ENCODE data around the gene APBB3.

The APBB3 gene

GRCh38 chr5:140574165-140574564, 9.8 kb upstream of the APBB3 start:
- no peak for FAIRE-seq

- no peak for FAIRE-seq
Measured at GRCh38 chr5:140573683-140574082, 9.3 kb upstream of the APBB3 start.

DNA sequence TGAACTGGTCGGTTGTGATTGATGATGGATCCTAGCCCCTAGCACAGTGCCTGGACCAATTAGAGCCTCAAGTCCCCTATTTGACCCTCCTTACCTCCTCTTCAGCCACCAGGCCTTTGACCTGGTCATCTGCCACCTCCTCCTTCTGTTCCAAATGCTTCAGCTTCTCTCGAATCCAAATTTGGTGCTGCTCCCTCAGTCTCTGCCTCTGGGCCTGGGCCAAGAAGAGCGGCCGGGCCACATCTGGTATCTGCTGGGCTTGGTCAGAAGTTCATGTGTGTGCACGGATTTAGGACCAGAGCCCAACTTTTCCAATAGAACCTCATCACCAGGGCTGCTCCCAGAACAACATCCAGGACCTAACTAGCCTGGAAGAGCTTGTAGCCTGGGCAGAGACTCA, 6.7 kb upstream of the APBB3 start:
- no peak for FAIRE-seq

DNA sequence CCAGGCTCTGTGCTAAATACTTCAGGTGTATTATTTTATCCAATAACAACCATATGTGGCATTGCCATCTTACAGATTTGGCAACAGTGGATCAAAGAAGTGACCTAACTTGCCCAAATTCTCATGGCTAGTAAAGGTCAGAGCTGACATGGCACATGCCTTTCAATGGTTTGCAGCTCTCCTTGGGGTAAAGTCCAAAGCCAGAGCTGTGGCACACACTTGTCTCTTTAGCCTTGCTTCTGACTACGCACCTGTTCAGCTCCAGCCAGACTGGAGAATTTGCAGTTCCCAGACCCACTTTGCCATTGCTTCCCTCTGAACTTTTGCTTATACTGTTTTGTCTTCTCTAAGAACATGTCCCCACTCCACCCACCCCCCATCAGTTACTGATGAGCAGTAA, 6.1 kb upstream of the APBB3 start:
- no peak for FAIRE-seq

GRCh38 chr5:140570058-140570457, 5.7 kb upstream of the APBB3 start:
- no peak for FAIRE-seq

DNA sequence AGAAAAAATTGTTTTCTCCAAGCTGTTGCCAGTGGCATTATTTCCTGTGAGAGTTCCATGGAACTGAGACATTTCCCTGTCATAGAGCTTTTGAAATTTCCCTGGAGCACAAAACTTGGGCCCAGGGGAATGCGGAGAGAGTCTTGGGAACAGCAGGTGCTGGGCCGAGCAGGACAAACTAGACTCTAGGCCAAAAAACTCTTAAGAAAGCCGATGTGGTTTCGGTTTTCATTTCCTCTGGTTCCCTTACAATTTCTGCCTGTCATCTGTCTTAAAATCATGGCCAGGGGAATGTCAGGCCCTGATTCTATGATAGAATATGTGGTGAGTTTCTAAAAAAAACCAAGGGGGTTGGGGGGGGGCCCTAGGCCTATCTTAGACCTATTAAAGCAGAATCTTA, 4.8 kb upstream of the APBB3 start:
- no peak for FAIRE-seq

DNA sequence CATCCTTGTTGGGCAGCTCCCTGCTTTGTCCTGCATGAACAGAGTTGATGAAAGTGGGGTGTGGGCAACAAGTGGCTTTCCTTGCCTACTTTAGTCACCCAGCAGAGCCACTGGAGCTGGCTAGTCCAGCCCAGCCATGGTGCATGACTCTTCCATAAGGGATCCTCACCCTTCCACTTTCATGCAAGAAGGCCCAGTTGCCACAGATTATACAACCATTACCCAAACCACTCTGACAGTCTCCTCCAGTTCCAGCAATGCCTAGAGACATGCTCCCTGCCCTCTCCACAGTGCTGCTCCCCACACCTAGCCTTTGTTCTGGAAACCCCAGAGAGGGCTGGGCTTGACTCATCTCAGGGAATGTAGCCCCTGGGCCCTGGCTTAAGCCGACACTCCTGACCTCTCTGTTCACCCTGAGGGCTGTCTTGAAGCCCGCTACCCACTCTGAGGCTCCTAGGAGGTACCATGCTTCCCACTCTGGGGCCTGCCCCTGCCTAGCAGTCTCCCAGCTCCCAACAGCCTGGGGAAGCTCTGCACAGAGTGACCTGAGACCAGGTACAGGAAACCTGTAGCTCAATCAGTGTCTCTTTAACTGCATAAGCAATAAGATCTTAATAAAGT, 4.2 kb upstream of the APBB3 start:
- FAIRE-seq = no peak

- no peak for FAIRE-seq
Measured at GRCh38 chr5:140567871-140568270, 3.5 kb upstream of the APBB3 start.

DNA sequence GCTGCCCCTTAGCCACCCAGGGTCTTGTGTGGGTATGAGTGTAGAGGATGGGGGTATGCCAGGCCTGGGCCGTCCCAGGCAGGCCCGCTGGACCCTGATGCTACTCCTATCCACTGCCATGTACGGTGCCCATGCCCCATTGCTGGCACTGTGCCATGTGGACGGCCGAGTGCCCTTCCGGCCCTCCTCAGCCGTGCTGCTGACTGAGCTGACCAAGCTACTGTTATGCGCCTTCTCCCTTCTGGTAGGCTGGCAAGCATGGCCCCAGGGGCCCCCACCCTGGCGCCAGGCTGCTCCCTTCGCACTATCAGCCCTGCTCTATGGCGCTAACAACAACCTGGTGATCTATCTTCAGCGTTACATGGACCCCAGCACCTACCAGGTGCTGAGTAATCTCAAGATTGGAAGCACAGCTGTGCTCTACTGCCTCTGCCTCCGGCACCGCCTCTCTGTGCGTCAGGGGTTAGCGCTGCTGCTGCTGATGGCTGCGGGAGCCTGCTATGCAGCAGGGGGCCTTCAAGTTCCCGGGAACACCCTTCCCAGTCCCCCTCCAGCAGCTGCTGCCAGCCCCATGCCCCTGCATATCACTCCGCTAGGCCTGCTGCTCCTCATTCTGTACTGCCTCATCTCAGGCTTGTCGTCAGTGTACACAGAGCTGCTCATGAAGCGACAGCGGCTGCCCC, 2.9 kb upstream of the APBB3 start:
- FAIRE-seq = no peak

DNA sequence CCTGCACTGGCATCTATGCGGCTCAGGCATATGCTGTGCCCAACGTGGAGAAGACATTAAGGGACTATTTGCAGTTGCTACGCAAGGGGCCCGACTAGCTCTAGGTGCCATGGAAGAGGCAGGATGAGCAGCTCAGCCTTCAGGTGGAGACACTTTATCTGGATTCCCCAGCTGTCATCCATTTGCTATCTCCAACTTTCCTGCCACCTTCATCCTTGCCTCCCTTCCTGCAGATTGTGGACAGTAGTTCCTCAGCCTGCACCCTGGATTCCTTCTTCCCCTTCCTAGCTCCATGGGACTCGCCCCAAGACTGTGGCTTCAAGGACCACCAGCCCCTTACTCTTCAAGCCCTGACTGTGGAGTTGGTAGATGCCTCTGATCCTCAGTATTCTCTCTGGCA, 2.3 kb upstream of the APBB3 start:
- FAIRE-seq = no peak

DNA sequence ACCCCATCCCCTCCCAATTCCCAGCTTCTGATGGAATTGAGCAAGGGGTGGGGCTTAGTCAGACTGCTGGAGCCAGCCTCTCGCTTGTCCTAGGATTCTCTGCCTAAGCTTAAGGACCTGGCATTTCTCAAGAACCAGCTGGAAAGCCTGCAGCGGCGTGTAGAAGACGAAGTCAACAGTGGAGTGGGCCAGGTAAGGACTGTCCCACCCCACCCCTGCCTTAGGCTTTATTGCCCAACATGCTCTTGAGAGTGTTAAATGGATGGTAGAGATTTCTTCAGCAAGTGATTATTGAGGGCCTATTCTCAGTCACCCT, 1.3 kb upstream of the APBB3 start:
- FAIRE-seq = no peak

- FAIRE-seq = no peak
Measured at GRCh38 chr5:140565024-140565779, 804 bp upstream of the APBB3 start.

GRCh38 chr5:140563596-140563995, 802 bp downstream of the APBB3 start:
- FAIRE-seq = no peak

DNA sequence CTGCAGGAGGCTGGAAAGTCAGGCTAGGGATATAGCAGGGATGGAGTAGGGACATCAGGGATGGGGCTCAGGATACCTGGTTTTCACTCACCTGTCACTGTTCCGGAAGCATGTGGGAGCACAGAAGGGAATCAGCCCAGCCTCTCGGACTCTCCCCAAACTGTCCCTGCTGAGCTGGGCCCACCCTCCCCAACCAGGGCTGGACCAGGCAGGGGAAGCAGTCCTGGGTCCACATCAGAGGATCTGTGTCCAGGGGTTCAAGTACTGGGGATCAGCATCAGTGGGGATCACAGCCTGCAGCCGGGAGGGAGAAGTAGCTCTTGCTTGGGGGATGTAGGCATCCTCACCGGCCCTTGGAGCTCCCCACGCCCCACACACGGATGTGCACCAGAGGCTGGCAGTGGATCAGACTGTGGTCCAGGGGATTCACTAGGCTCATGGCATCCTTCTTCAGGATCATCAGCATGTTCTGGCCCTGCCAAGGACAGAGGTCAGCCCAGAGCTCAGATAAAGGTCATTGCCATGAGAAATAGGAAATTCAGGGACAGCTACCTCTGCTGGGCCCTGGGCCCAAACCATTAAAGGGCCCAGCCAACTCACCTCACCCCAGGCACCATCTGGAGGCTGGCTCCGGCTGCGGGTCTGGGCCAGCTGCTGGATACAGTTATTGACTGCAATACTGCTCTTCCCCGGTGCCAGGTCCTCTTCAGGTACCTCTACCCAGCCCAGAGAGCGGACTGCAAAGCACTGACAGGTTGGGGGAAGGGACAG, 2.5 kb downstream of the APBB3 start:
- FAIRE-seq = no peak

- no peak for FAIRE-seq
Measured at GRCh38 chr5:140560227-140560626, 4.2 kb downstream of the APBB3 start.

- no peak for FAIRE-seq
Measured at GRCh38 chr5:140558542-140558941, 5.9 kb downstream of the APBB3 start.

DNA sequence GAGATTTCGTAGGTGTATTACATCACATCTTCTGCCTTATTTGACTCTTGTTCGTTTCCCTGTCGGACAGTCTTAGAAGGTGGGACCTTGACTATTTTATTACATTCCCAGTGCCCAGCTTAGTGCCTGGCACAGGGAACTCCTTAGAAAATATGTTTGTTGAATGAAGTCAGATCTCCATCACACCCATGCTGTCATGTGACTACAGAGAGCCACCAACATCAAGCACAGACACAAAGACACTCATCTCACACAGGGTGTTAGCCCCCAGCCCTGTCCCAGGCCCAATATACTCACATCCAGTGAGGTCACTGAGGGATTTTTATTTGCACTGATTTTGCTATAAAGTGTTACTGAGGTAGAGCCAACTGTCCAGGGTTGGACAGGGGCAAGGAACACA, 6.4 kb downstream of the APBB3 start:
- FAIRE-seq = no peak

GRCh38 chr5:140557136-140557805, 7.1 kb downstream of the APBB3 start, which contains the start of gene SRA1:
Gene SRA1 (minus strand): TSS chr5:140557473. CDS start chr5:140557452, 21 bp downstream.
- no peak for FAIRE-seq

GRCh38 chr5:140556438-140556837, 8.0 kb downstream of the APBB3 start:
- no peak for FAIRE-seq

GRCh38 chr5:140555747-140556312, 8.6 kb downstream of the APBB3 start:
- no peak for FAIRE-seq

- FAIRE-seq = no peak
Measured at GRCh38 chr5:140554454-140554853, 9.9 kb downstream of the APBB3 start.

DNA sequence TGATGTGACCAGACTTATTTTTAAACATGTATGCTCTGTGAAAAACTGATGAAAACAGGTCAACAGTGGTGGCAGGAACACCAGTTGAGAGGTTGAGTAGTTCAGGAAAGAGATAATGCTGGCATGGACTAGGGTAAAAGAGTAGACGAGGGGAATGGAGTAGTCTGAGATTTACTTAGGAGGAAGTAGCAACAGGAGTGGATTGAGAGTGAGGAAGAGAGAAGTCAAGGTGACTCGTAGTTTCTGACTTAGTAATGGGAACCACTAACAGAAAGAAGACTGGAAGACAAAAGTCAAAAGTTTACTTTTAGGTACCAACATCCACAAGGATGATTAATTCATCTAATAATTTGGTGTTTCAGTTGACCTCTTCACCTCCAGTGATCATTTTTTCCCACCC, 10.7 kb downstream of the APBB3 start:
- no peak for FAIRE-seq

- FAIRE-seq = no peak
Measured at GRCh38 chr5:140551872-140552271, 12.5 kb downstream of the APBB3 start.
